Liver (tissue), 9 donors: ENCODE results near the gene LPP. TPM values are rescaled to one million over a fixed set of nuclear protein-coding genes. Genes with fewer than 3 reads are reported as not detected.

ENCODE experiments used
- DNase-seq: peaks from one replicate; pipeline ENCODE4 v3.0.0-alpha.2; 2017; ENCODE audit warnings: low spot score
- H3K27ac ChIP-seq, 2 donors: one replicate each; pipeline ENCODE4 v1.7.0; 2013; ENCODE audit warnings: inconsistent platforms in 2 of 2, low read length in 2 of 2, control low read depth in 1 of 2, low read depth in 1 of 2, mild to moderate bottlenecking in 1 of 2
- H3K27me3 ChIP-seq, 4 donors: one replicate each; pipeline versions ENCODE4 v1.6.1 to v1.7.0; 2013; ENCODE audit warnings: low read length in 3 of 4, inconsistent platforms in 1 of 4, mild to moderate bottlenecking in 1 of 4, moderate library complexity in 1 of 4; ENCODE audit not compliant: control insufficient read depth in 4 of 4, insufficient read depth in 4 of 4
- H3K36me3 ChIP-seq, 4 donors: one replicate each; pipeline versions ENCODE4 v1.6.1 to v1.7.0; 2013; ENCODE audit warnings: low read length in 3 of 4, mild to moderate bottlenecking in 3 of 4, low read depth in 1 of 4, moderate library complexity in 1 of 4; ENCODE audit not compliant: control insufficient read depth in 4 of 4, insufficient read depth in 3 of 4
- H3K4me1 ChIP-seq, 4 donors: one replicate each; pipeline versions ENCODE4 v1.6.1 to v1.7.0; 2013; ENCODE audit warnings: low read length in 3 of 4, mild to moderate bottlenecking in 3 of 4, moderate library complexity in 1 of 4; ENCODE audit not compliant: control insufficient read depth in 4 of 4, insufficient read depth in 4 of 4
- H3K4me3 ChIP-seq, 3 donors: one replicate each; pipeline versions ENCODE4 v1.6.1 to v1.7.0; 2013; ENCODE audit warnings: low read length in 3 of 3, control low read depth in 1 of 3, low read depth in 1 of 3, mild to moderate bottlenecking in 1 of 3
- H3K9ac ChIP-seq, 2 donors: one replicate each; pipeline ENCODE4 v1.7.0; 2013; ENCODE audit warnings: low read length in 2 of 2, mild to moderate bottlenecking in 2 of 2, moderate library complexity in 2 of 2, control low read depth in 1 of 2, low read depth in 1 of 2
- H3K9me3 ChIP-seq, 4 donors: one replicate each; pipeline versions ENCODE4 v1.6.1 to v1.7.0; 2013; ENCODE audit warnings: low read length in 3 of 4; ENCODE audit not compliant: control insufficient read depth in 4 of 4
- ATF3 ChIP-seq: IDR thresholded peaks from 2 replicates; pipeline ENCODE4 v1.6.1; 2016; ENCODE audit warnings: antibody characterized with exemption
- CTCF ChIP-seq: fragments of 150-350 bp; IDR thresholded peaks from 2 replicates; pipeline ENCODE4 v1.5.1; 2017; ENCODE audit warnings: improper control_type of control experiment, low read depth, low read length; ENCODE audit not compliant: missing input control
- EGR1 ChIP-seq, 2 donors: IDR thresholded peaks; 2 replicates each; pipeline ENCODE4 v1.6.1; 2016 to 2018; ENCODE audit warnings: antibody characterized with exemption in 2 of 2, low read depth in 2 of 2
- FOXA1 ChIP-seq: IDR thresholded peaks from 2 replicates; pipeline ENCODE4 v1.6.1; 2016; ENCODE audit warnings: antibody characterized with exemption
- FOXA2 ChIP-seq: IDR thresholded peaks from 2 replicates; pipeline ENCODE4 v1.6.1; 2016; ENCODE audit warnings: antibody characterized with exemption
- GABPA ChIP-seq, 2 donors: IDR thresholded peaks in 1 of 2; conservative IDR thresholded peaks in 1 of 2; 2 replicates each; pipeline ENCODE4 v1.6.1; 2016; ENCODE audit warnings: antibody characterized with exemption in 2 of 2, mild to moderate bottlenecking in 1 of 2, moderate library complexity in 1 of 2
- HNF4A ChIP-seq, 2 donors: conservative IDR thresholded peaks; 2 replicates each; pipeline ENCODE4 v1.6.1; 2016; ENCODE audit warnings: antibody characterized with exemption in 2 of 2, mild to moderate bottlenecking in 2 of 2
- HNF4G ChIP-seq: IDR thresholded peaks from 2 replicates; pipeline ENCODE4 v1.6.1; 2016; ENCODE audit warnings: antibody characterized with exemption
- JUND ChIP-seq, 2 donors: IDR thresholded peaks; 2 replicates each; pipeline ENCODE4 v1.6.1; 2016; ENCODE audit warnings: antibody characterized with exemption in 2 of 2
- MAX ChIP-seq: IDR thresholded peaks from 2 replicates; pipeline ENCODE4 v1.6.1; 2016; ENCODE audit warnings: antibody characterized with exemption
- NR2F2 ChIP-seq: IDR thresholded peaks from 2 replicates; pipeline ENCODE4 v1.6.1; 2016; ENCODE audit warnings: antibody characterized with exemption
- RAD21 ChIP-seq, 2 donors: IDR thresholded peaks; 2 replicates each; pipeline ENCODE4 v1.6.1; 2016; ENCODE audit warnings: antibody characterized with exemption in 2 of 2, mild to moderate bottlenecking in 2 of 2
- REST ChIP-seq: IDR thresholded peaks from 2 replicates; pipeline ENCODE4 v1.6.1; 2016; ENCODE audit warnings: antibody characterized with exemption, mild to moderate bottlenecking
- RXRA ChIP-seq, 2 donors: IDR thresholded peaks; 2 replicates each; pipeline ENCODE4 v1.6.1; 2017 to 2018; ENCODE audit warnings: antibody characterized with exemption in 2 of 2, mild to moderate bottlenecking in 1 of 2
- SP1 ChIP-seq: IDR thresholded peaks from 2 replicates; pipeline ENCODE4 v1.6.1; 2018; ENCODE audit warnings: antibody characterized with exemption, mild to moderate bottlenecking
- TAF1 ChIP-seq: conservative IDR thresholded peaks from 2 replicates; pipeline ENCODE4 v1.6.1; 2016; ENCODE audit warnings: antibody characterized with exemption, mild to moderate bottlenecking
- ZBTB33 ChIP-seq: IDR thresholded peaks from 2 replicates; pipeline ENCODE4 v1.6.1; 2016; ENCODE audit warnings: antibody characterized with exemption
- WGBS: extraction: QIAGEN DNeasy Blood & Tissue Kit; methylation state at CpG from one replicate; pipeline ENCODE4 v1.1.7; 2013; 5-methylcytosine and 5-hydroxymethylcytosine counted together
- polyA plus RNA-seq, 2 donors: library from polyadenylated mRNA; stranded (reverse) in 1 of 2; unstranded in 1 of 2; fragments of 200-250 nt in 1 of 2; fragments of >200 nt in 1 of 2; fragmentation: Nextera tagmentation in 1 of 2; extraction: Ambion mirVana in 1 of 2; gene quantifications; one replicate each; pipeline versions ENCODE4 v1.2.1 to v1.2.3, GENCODE V29; 2013 to 2015
- total RNA-seq, 2 donors: library from RNA; depleted of rRNA; stranded (reverse); fragments of >200 nt; gene quantifications; one replicate each; pipeline ENCODE4 v1.2.3, GENCODE V29; 2014
- donor health status: healthy.
- donor health status: healthy.
- donor health status: healthy.
- donor health status: healthy.
- donor health status: healthy.

Gene LPP
- total and polyA plus RNA-seq, 4 donors = 3.3 to 53.7 (median 28.2) TPM

GRCh38 chr3:188106006-188106405 is 48.0 kb upstream of the LPP start:
- H3K27ac ChIP-seq = no peak overlapping the region
- no peaks in the 10 kb centered on the region for H3K27me3 ChIP-seq
- no peaks in the 10 kb centered on the region for H3K36me3 ChIP-seq
- H3K9ac ChIP-seq = no peak overlapping the region
- TF ChIP-seq HNF4A (conservative IDR thresholded peaks at IDR 0.05) = no peak
- TF ChIP-seq EGR1 (IDR thresholded peaks at IDR 0.05; ENCODE audit: low read depth in 2 of 2) = no peak
- no peak for TF ChIP-seq FOXA1
- TF ChIP-seq RAD21 (IDR thresholded peaks at IDR 0.05) = no peak
- no peak for TF ChIP-seq ATF3
- TF ChIP-seq SP1 = no peak
- TF ChIP-seq RXRA (IDR thresholded peaks at IDR 0.05) = no peak
- TF ChIP-seq NR2F2 = no peak
- TF ChIP-seq JUND (IDR thresholded peaks at IDR 0.05) = no peak
- TF ChIP-seq CTCF = no peak
- TF ChIP-seq FOXA2 = no peak
- no peak for TF ChIP-seq GABPA (IDR thresholded peaks at IDR 0.05 in 1 of 2, conservative IDR thresholded peaks at IDR 0.05 in 1 of 2)
- TF ChIP-seq TAF1 = no peak
- TF ChIP-seq ZBTB33 = no peak
- no peak for TF ChIP-seq REST
- no peak for TF ChIP-seq HNF4G
- TF ChIP-seq MAX = no peak
- H3K9me3 ChIP-seq = peaks cover 0 to 2% (median under 1%) of the 10 kb centered on the region in 4 donors
- no peaks in the 10 kb centered on the region for H3K4me1 ChIP-seq
- DNase-seq = no peak
- WGBS = 88% methylated on average over 1 of the region's 1 CpG
- no peak overlapping the region for H3K4me3 ChIP-seq

- H3K9me3 ChIP-seq = no peaks in the 10 kb centered on the region
- no peak overlapping the region for H3K4me3 ChIP-seq
- no peaks in the 10 kb centered on the region for H3K27me3 ChIP-seq
- no peak overlapping the region for H3K9ac ChIP-seq
- TF ChIP-seq HNF4A (conservative IDR thresholded peaks at IDR 0.05) (peak in 1 of 2 donors; percentile 12), TAF1 (no peak)
- no peaks in the 10 kb centered on the region for H3K36me3 ChIP-seq
- H3K4me1 ChIP-seq = no peaks in the 10 kb centered on the region
- H3K27ac ChIP-seq = no peak overlapping the region
- no peak for DNase-seq
- WGBS = 91% methylated on average over 5 of the region's 5 CpGs
Measured at GRCh38 chr3:188106454-188106853, 47.5 kb upstream of the LPP start.
